HepG2 (cell line): ENCODE data around the gene GPR152.

Source experiments
- CTCF ChIP-seq: sonication (generic); formaldehyde crosslinking; IDR thresholded peaks from 2 replicates; pipeline ENCODE4 v1.5.0; 2020; ENCODE audit warnings: mild to moderate bottlenecking, missing genetic modification reagents, moderate library complexity
- GTF2F1 ChIP-seq: fragments of 150-350 bp; IDR thresholded peaks from 2 replicates; pipeline ENCODE4 v1.6.1; 2014; ENCODE audit warnings: low read length
- MATR3 ChIP-seq: sonication (generic); formaldehyde crosslinking; IDR thresholded peaks from 2 replicates; pipeline ENCODE4 v1.4.0; 2020; ENCODE audit warnings: missing genetic modification reagents
- PLSCR1 ChIP-seq: sonication (generic); formaldehyde crosslinking; IDR thresholded peaks from 2 replicates; pipeline ENCODE4 v1.5.0; 2020; ENCODE audit warnings: missing genetic modification reagents, mild to moderate bottlenecking, borderline replicate concordance
- POLR2A ChIP-seq, 2 experiments: IDR thresholded peaks; 2 replicates each; pipeline ENCODE4 v1.6.1; 2011; ENCODE audit warnings: low read depth in 2 of 2, low read length in 2 of 2, mild to moderate bottlenecking in 1 of 2, moderate library complexity in 1 of 2; ENCODE audit not compliant: insufficient read depth in 1 of 2
- POLR2AphosphoS5 ChIP-seq: IDR thresholded peaks from 2 replicates; pipeline ENCODE4 v1.6.1; 2012; ENCODE audit warnings: low read depth, low read length
- REST ChIP-seq, 2 experiments: IDR thresholded peaks; 2 replicates each; pipeline ENCODE4 v1.6.1; 2011 to 2012; ENCODE audit warnings: low read length in 2 of 2, borderline replicate concordance in 1 of 2, low read depth in 1 of 2, mild to moderate bottlenecking in 1 of 2, moderate library complexity in 1 of 2
- SMC3 ChIP-seq: IDR thresholded peaks from 2 replicates; pipeline ENCODE4 v1.6.1; 2011; ENCODE audit warnings: low read length, improper control_type of control experiment
- TCF7L2 ChIP-seq: IDR thresholded peaks from 2 replicates; pipeline ENCODE4 v1.6.1; 2011; ENCODE audit warnings: mild to moderate bottlenecking, low read depth, low read length, moderate library complexity
- TERF1 ChIP-seq: sonication (generic); formaldehyde crosslinking; IDR thresholded peaks from 2 replicates; pipeline ENCODE4 v1.8.0; 2022; ENCODE audit warnings: mild to moderate bottlenecking, missing genetic modification reagents, moderate library complexity
- ZNF232 ChIP-seq: sonication (generic); formaldehyde crosslinking; IDR thresholded peaks from 2 replicates; pipeline ENCODE4 v1.4.0; 2020; ENCODE audit warnings: missing genetic modification reagents, borderline replicate concordance
- ZNF441 ChIP-seq: sonication (generic); formaldehyde crosslinking; IDR thresholded peaks from 2 replicates; pipeline ENCODE4 v1.7.0; 2021; ENCODE audit warnings: missing genetic modification reagents, borderline replicate concordance
- ZNF510 ChIP-seq: sonication (generic); formaldehyde crosslinking; IDR thresholded peaks from 2 replicates; pipeline ENCODE4 v1.4.0; 2020; ENCODE audit warnings: low read depth, mild to moderate bottlenecking, missing genetic modification reagents
- ZNF558 ChIP-seq: sonication (generic); formaldehyde crosslinking; IDR thresholded peaks from 2 replicates; pipeline ENCODE4 v1.9.0; 2022; ENCODE audit warnings: mild to moderate bottlenecking, missing genetic modification reagents, borderline replicate concordance

GRCh38 chr11:67404515-67405195 is 47.9 kb downstream of the GPR152 start:
- TF ChIP-seq ZNF232 (CRISPR knock-in tag) (no peak), ZNF510 (CRISPR knock-in tag) (no peak), TERF1 (CRISPR knock-in tag) (no peak), CTCF (CRISPR knock-in tag) (no peak), ZNF558 (CRISPR knock-in tag) (no peak), ZNF441 (CRISPR knock-in tag) (no peak), POLR2A (IDR thresholded peaks at IDR 0.05; ENCODE audit: insufficient read depth in 1 of 2, low read depth in 2 of 2, low read length in 2 of 2) (no peak), POLR2AphosphoS5 (no peak), PLSCR1 (CRISPR knock-in tag) (no peak), REST (IDR thresholded peaks at IDR 0.05; ENCODE audit: borderline replicate concordance in 1 of 2, low read depth in 1 of 2, low read length in 2 of 2) (no peak), MATR3 (CRISPR knock-in tag) (no peak), SMC3 (no peak), TCF7L2 (no peak), GTF2F1 (no peak)
